K562 (cell line): ENCODE data around the gene TSPAN13.

Source experiments
- PYGO2 ChIP-seq: fragments of 450-650 bp; IDR thresholded peaks from 2 replicates; pipeline ENCODE4 v1.6.1; 2016; ENCODE audit warnings: mild to moderate bottlenecking, missing genetic modification characterization, moderate library complexity, missing compliant biosample characterization
- YY1 ChIP-seq, 3 experiments: IDR thresholded peaks; 2 replicates each; pipeline ENCODE4 v1.6.1; 2011; ENCODE audit warnings: low read length in 2 of 3, mild to moderate bottlenecking in 2 of 3, moderate library complexity in 2 of 3, borderline replicate concordance in 1 of 3, control low read depth in 1 of 3, low read depth in 1 of 3; ENCODE audit not compliant: insufficient read depth in 3 of 3, insufficient replicate concordance in 2 of 3, control insufficient read depth in 1 of 3, insufficient read length in 1 of 3; ENCODE audit errors: extremely low read depth in 1 of 3
- ZFP36 ChIP-seq: fragments of 150-350 bp; IDR thresholded peaks from 2 replicates; pipeline ENCODE4 v1.6.1; 2018; ENCODE audit warnings: low read length, low read depth; ENCODE audit not compliant: partially characterized antibody
- ZKSCAN1 ChIP-seq: fragments of 150-350 bp; IDR thresholded peaks from 2 replicates; pipeline ENCODE4 v1.6.1; 2016; ENCODE audit warnings: low read depth, low read length
- ZNF124 ChIP-seq: sonication (generic); formaldehyde crosslinking; IDR thresholded peaks from 2 replicates; pipeline ENCODE4 v1.8.1; 2022; ENCODE audit warnings: missing genetic modification reagents

- no peak for TF ChIP-seq YY1 (IDR thresholded peaks at IDR 0.05; ENCODE audit: borderline replicate concordance in 1 of 3, control insufficient read depth in 1 of 3, extremely low read depth in 1 of 3, insufficient read depth in 3 of 3, insufficient read length in 1 of 3, insufficient replicate concordance in 2 of 3, low read depth in 1 of 3, low read length in 2 of 3)
- TF ChIP-seq ZFP36 = no peak
- TF ChIP-seq PYGO2 (tag) = no peak
- no peak for TF ChIP-seq ZKSCAN1
- no peak for TF ChIP-seq ZNF124 (CRISPR knock-in tag)
Observed at GRCh38 chr7:16744518-16745250, 8.9 kb upstream of the TSPAN13 start.
